GM12873 (cell line): ENCODE results near the gene RSRP1.
"Not testable (repeated sequence)": the region's sequence is repeated elsewhere in the genome, so short reads cannot be mapped to it uniquely, and the experiment has no call there.

Source experiments
- CTCF ChIP-seq: IDR thresholded peaks from 2 replicates; pipeline ENCODE4 v1.5.1; 2012; ENCODE audit warnings: low read depth, mild to moderate bottlenecking, moderate library complexity, low read length, control low read depth; ENCODE audit not compliant: insufficient read depth; ENCODE audit errors: missing control alignments

The RSRP1 gene, protein sequence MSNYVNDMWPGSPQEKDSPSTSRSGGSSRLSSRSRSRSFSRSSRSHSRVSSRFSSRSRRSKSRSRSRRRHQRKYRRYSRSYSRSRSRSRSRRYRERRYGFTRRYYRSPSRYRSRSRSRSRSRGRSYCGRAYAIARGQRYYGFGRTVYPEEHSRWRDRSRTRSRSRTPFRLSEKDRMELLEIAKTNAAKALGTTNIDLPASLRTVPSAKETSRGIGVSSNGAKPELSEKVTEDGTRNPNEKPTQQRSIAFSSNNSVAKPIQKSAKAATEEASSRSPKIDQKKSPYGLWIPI

GRCh38 chr1:25247024-25247828 lies at the start of gene RSRP1:
TSS of gene RSRP1 (minus strand) at chr1:25247454. CDS start at chr1:25246963, 491 bp downstream.
- TF ChIP-seq CTCF, result no peak

GRCh38 chr1:25272238-25272637 lies 25.0 kb upstream of the RSRP1 start, which contains the start of gene RHD:
TSS of gene RHD (plus strand) at chr1:25272509. CDS start at chr1:25272548, 39 bp downstream.
- not testable (repeated sequence) for TF ChIP-seq CTCF

- TF ChIP-seq CTCF, result no peak
Observed at GRCh38 chr1:25257196-25257595, 9.9 kb upstream of the RSRP1 start.

- no peak for TF ChIP-seq CTCF
Observed at GRCh38 chr1:25256578-25256965, 9.3 kb upstream of the RSRP1 start.

GRCh38 chr1:25255706-25256577 lies 8.7 kb upstream of the RSRP1 start:
- no peak for TF ChIP-seq CTCF

GRCh38 chr1:25253911-25254310 lies 6.7 kb upstream of the RSRP1 start:
- TF ChIP-seq CTCF, result no peak
